ENCODE results near the gene FBXL17.

GRCh38 chr5:107860044-107860443, 521.9 kb downstream of the FBXL17 start:
- TF ChIP-seq CTCF (tag by site-specific recombination; IDR thresholded peaks at IDR 0.05): no peak
- TF ChIP-seq ZNF148 (tag by site-specific recombination; IDR thresholded peaks at IDR 0.05; ENCODE audit: borderline replicate concordance): no peak
